Smooth muscle cell (in vitro differentiated cells): ENCODE data around the gene RBMS3. TPM values are rescaled to one million over a fixed set of nuclear protein-coding genes. Genes with fewer than 3 reads are reported as not detected.

Source experiments
- DNase-seq: peaks from one replicate; lab custom pipeline; 2025; ENCODE audit not compliant: unreplicated experiment; lab: John Stamatoyannopoulos, UW
- H2AFZ ChIP-seq: fragments of 200-600 bp; sonication (generic); 2 replicates; pipeline ENCODE4 v1.6.0; 2016; ENCODE audit warnings: antibody characterized with exemption, low read depth, mild to moderate bottlenecking
- H3F3A ChIP-seq: fragments of 200-600 bp; sonication (generic); 2 replicates; pipeline ENCODE4 v1.6.0; 2017; ENCODE audit warnings: antibody characterized with exemption, low read depth
- H3K27ac ChIP-seq: fragments of 200-600 bp; sonication (generic); 2 replicates; pipeline ENCODE4 v1.5.1; 2016; ENCODE audit warnings: low read depth, mild to moderate bottlenecking
- H3K27me3 ChIP-seq: fragments of 200-600 bp; sonication (generic); 2 replicates; pipeline ENCODE4 v1.6.1; 2016; ENCODE audit warnings: low read depth, mild to moderate bottlenecking
- H3K36me3 ChIP-seq: fragments of 200-600 bp; sonication (generic); 2 replicates; pipeline ENCODE4 v1.5.1; 2016; ENCODE audit warnings: low read depth
- H3K4me1 ChIP-seq: fragments of 200-600 bp; sonication (generic); 2 replicates; pipeline ENCODE4 v1.5.1; 2016; ENCODE audit warnings: low read depth
- H3K4me2 ChIP-seq: fragments of 200-600 bp; sonication (generic); 2 replicates; pipeline ENCODE4 v1.6.0; 2016; ENCODE audit warnings: mild to moderate bottlenecking
- H3K4me3 ChIP-seq: fragments of 200-600 bp; sonication (generic); 2 replicates; pipeline ENCODE4 v1.5.1; 2016; ENCODE audit warnings: mild to moderate bottlenecking
- H3K79me2 ChIP-seq: fragments of 200-600 bp; sonication (generic); 2 replicates; pipeline ENCODE4 v1.6.0; 2016; ENCODE audit warnings: low read depth, mild to moderate bottlenecking
- H3K9ac ChIP-seq: fragments of 200-600 bp; sonication (generic); 2 replicates; pipeline ENCODE4 v1.6.0; 2016; ENCODE audit warnings: low read depth
- H3K9me3 ChIP-seq: fragments of 200-600 bp; sonication (generic); replicated peaks from 2 replicates; pipeline ENCODE4 v1.5.1; 2016; ENCODE audit warnings: low read depth
- H4K20me1 ChIP-seq: fragments of 200-600 bp; sonication (generic); 2 replicates; pipeline ENCODE4 v1.6.0; 2016; ENCODE audit warnings: low read depth
- whole genome bisulfite sequencing: methylation state at CpG from one replicate; pipeline ENCODE4 v1.1.7; 2016; ENCODE audit warnings: low lambda C conversion rate; 5-methylcytosine and 5-hydroxymethylcytosine counted together
- polyA plus RNA-seq: library from polyadenylated mRNA; unstranded; fragments of >200 nt; fragmentation: Nextera tagmentation; extraction: Ambion mirVana; gene quantifications from 2 replicates; pipeline ENCODE4 v1.2.1, GENCODE V29; 2016
- total RNA-seq: library from RNA; depleted of rRNA; stranded (reverse); fragments of >200 nt; gene quantifications from 2 replicates; pipeline ENCODE4 v1.2.3, GENCODE V29; 2014
- TF ChIP-seq, protein P1 (sequence below): fragments of 200-600 bp; sonication (generic); IDR thresholded peaks from 2 replicates; pipeline ENCODE4 v1.5.1; 2017; ENCODE audit warnings: borderline replicate concordance, mild to moderate bottlenecking, antibody characterized with exemption; ENCODE audit not compliant: insufficient read depth, poor library complexity, severe bottlenecking

Gene RBMS3
- total and polyA plus RNA-seq, 2 experiments from 2014 or later = 42.9 to 50.6 TPM

DNA sequence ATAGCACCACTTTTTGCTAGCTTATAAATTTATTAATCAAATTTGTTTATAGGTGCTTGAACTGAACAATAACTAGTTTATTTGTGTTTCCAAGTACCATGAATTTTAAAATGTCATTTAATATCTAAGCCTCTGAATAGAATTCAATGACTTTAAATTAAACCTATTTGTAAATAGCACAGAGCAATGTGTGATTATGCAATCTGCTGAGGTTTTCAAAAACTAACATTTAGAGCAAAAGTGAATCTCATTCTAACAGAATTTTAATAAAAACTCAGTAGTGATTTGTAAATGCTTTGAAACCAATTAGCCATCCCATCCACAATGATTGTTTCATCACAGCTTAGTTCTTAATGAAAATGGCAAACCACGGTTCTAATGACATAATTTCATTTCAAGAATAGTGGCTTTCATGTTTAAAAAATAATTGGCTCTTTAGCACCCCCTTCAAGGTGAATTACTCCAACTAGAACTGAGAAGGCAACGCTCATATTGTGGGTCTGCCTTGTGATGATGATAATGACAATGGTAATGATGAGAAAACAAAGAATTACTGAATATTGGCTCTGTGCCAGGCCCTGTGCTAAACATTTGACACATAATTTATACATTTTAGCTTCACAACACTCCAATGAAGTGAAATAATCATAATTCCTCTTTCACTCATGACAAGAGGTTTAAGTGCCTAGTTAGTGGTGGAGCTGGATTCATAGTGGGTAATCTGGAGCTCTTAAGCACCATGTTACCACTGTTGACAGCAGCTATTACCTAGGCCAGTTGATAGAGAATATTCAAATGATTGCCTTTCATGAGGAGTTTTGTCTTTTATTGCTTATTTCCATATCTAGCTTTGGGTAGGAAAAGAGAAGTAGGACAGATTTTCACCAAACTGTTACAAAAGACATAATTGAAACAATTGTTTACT lies 145.7 kb downstream of the RBMS3 start:
- H3K4me1 ChIP-seq = peaks cover 21% of the 10 kb centered on the region
- H2AFZ ChIP-seq = no peak overlapping the region
- H3K9me3 ChIP-seq = no peaks in the 10 kb centered on the region
- peak overlapping the region; percentile 5 for H3K4me2 ChIP-seq
- peaks cover 68% of the 10 kb centered on the region for H3K79me2 ChIP-seq
- no peak overlapping the region for H3K27ac ChIP-seq
- DNase-seq = no peak
- no peak overlapping the region for H3K4me3 ChIP-seq
- H3K36me3 ChIP-seq = no peaks in the 10 kb centered on the region
- H4K20me1 ChIP-seq = peaks cover 6% of the 10 kb centered on the region
- TF ChIP-seq, protein P1, sequence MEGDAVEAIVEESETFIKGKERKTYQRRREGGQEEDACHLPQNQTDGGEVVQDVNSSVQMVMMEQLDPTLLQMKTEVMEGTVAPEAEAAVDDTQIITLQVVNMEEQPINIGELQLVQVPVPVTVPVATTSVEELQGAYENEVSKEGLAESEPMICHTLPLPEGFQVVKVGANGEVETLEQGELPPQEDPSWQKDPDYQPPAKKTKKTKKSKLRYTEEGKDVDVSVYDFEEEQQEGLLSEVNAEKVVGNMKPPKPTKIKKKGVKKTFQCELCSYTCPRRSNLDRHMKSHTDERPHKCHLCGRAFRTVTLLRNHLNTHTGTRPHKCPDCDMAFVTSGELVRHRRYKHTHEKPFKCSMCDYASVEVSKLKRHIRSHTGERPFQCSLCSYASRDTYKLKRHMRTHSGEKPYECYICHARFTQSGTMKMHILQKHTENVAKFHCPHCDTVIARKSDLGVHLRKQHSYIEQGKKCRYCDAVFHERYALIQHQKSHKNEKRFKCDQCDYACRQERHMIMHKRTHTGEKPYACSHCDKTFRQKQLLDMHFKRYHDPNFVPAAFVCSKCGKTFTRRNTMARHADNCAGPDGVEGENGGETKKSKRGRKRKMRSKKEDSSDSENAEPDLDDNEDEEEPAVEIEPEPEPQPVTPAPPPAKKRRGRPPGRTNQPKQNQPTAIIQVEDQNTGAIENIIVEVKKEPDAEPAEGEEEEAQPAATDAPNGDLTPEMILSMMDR = no peak
- H3K9ac ChIP-seq = no peak overlapping the region
- H3K27me3 ChIP-seq = no peaks in the 10 kb centered on the region
- 94% methylated on average over 2 of the region's 2 CpGs for WGBS
- peaks cover 36% of the 10 kb centered on the region for H3F3A ChIP-seq

DNA sequence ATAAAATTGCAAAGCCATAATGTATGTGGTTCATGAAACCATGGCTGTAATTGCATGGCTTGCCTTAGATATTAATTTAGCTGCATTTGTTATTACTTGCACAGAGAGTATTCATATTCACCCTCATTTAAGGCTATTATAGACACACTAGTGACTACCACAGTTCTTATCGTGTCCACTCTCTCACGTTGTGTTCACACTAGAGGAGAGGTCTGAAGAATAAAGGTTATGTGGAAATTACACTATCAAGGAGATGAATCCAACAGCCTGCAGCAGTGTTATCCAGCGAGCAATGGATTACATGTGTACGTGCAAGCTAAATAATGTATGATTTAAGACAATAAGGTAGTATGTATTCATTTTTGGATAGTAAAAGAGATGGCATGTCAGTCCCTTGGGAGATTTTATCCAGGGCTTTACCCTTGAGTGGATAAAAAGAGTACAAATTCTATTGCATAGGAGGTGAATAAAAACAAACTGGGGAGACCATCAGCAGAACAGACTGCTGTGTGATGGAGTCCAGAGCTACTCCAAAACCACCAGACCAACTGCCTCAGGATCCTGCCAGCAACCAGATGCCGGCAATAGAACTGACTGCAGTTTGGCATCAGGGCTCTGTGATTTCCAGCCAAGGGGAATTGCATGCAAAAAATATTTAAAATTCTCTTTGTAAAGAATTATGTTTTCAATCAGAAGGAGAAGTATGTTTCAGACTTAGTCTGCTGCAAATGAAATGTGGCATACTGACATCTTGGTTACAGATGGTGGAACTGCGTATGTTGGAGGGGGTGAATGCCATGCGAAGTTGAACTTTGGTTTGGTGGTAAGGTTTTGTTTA lies 146.6 kb downstream of the RBMS3 start:
- no peaks in the 10 kb centered on the region for H3K27me3 ChIP-seq
- no peaks in the 10 kb centered on the region for H3K9me3 ChIP-seq
- H3K4me1 ChIP-seq = peaks cover 21% of the 10 kb centered on the region
- H3K79me2 ChIP-seq = peaks cover 68% of the 10 kb centered on the region
- no peak overlapping the region for H2AFZ ChIP-seq
- TF ChIP-seq, protein P1 = no peak
- peak overlapping the region; percentile 8 for H3K4me2 ChIP-seq
- no peak overlapping the region for H3K4me3 ChIP-seq
- H3K27ac ChIP-seq = peak overlapping the region; percentile 61
- no peak overlapping the region for H3K9ac ChIP-seq
- H3K36me3 ChIP-seq = no peaks in the 10 kb centered on the region
- peaks cover 6% of the 10 kb centered on the region for H4K20me1 ChIP-seq
- WGBS = 66% methylated on average over 7 of the region's 7 CpGs
- DNase-seq = no peak
- peaks cover 43% of the 10 kb centered on the region for H3F3A ChIP-seq

DNA sequence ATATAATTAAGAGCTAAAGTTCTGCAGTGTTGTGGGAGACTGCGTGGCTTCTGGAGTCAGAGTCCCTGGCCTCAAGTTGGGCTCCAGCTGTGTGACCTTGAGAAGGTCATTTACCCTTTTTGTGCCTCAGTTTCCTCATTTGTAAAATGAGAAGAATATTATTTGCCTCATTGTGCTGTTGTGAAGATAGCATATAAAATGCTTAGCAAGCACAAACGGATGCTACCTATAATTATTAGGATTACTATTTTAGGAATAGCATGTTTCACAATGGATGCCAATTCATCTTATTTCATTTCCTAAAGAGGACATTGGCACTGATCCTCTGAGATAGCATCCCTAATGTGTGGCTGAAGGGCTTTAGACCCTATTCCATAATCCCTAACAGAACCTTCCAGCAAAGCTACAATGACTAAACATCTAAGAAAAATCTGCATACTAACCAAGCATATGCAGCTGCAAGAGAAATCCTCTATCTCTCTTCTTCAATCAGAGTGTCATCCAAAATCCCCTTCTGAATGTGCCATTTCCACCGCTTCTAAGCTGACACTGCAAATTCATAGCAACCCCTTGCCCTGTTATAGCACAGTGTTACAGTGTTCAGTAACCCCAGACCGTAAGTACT lies 148.3 kb downstream of the RBMS3 start:
- H3K4me3 ChIP-seq = no peak overlapping the region
- peaks cover 6% of the 10 kb centered on the region for H4K20me1 ChIP-seq
- DNase-seq = no peak
- no peaks in the 10 kb centered on the region for H3K9me3 ChIP-seq
- H3K4me1 ChIP-seq = peaks cover 21% of the 10 kb centered on the region
- WGBS = 23% methylated on average over 4 of the region's 4 CpGs
- H3K4me2 ChIP-seq = peak overlapping the region; percentile 66
- TF ChIP-seq, protein P1 = no peak
- no peak overlapping the region for H3K9ac ChIP-seq
- H3F3A ChIP-seq = peaks cover 35% of the 10 kb centered on the region
- peaks cover 68% of the 10 kb centered on the region for H3K79me2 ChIP-seq
- H3K27ac ChIP-seq = peak overlapping the region; percentile 61
- no peak overlapping the region for H2AFZ ChIP-seq
- no peaks in the 10 kb centered on the region for H3K36me3 ChIP-seq
- no peaks in the 10 kb centered on the region for H3K27me3 ChIP-seq
